K562 (cell line): ENCODE measurements around the gene AURKB. TPM values are rescaled to one million over a fixed set of nuclear protein-coding genes. Genes with fewer than 3 reads are reported as not detected.

Experiments
- ADNP ChIP-seq: fragments of 200-800 bp; sonication (Bioruptor generic); IDR thresholded peaks from 2 replicates; pipeline ENCODE4 v1.6.1; 2016; ENCODE audit warnings: missing genetic modification characterization, missing compliant biosample characterization
- ARID4B ChIP-seq: sonication (generic); formaldehyde crosslinking; IDR thresholded peaks from 2 replicates; pipeline ENCODE4 v1.8.0; 2022; ENCODE audit warnings: mild to moderate bottlenecking, missing genetic modification reagents
- CTCFL ChIP-seq: IDR thresholded peaks from 2 replicates; pipeline ENCODE4 v1.6.1; 2011; ENCODE audit warnings: borderline replicate concordance, low read depth, mild to moderate bottlenecking, moderate library complexity, low read length; ENCODE audit not compliant: insufficient read depth, poor library complexity, severe bottlenecking
- DNMT1 ChIP-seq: fragments of 450-650 bp; IDR thresholded peaks from 2 replicates; pipeline ENCODE4 v1.6.1; 2016; ENCODE audit warnings: antibody characterized with exemption, mild to moderate bottlenecking
- LCOR ChIP-seq: sonication (generic); formaldehyde crosslinking; IDR thresholded peaks from 2 replicates; pipeline ENCODE4 v1.8.0; 2022; ENCODE audit warnings: mild to moderate bottlenecking, missing genetic modification reagents
- NR2C2 ChIP-seq, 2 experiments: fragments of 200-800 bp in 1 of 2; sonication (Bioruptor generic) in 1 of 2; sonication (generic) in 1 of 2; formaldehyde crosslinking in 1 of 2; IDR thresholded peaks; 2 replicates each; pipeline versions ENCODE4 v1.6.1 to v1.8.0; 2016 to 2022; ENCODE audit warnings: mild to moderate bottlenecking in 1 of 2, missing compliant biosample characterization in 1 of 2, missing genetic modification characterization in 1 of 2, missing genetic modification reagents in 1 of 2
- RBFOX2 ChIP-seq: fragments of 200-400 bp; formaldehyde crosslinking; IDR thresholded peaks from 2 replicates; pipeline ENCODE4 v1.6.1; 2017; ENCODE audit warnings: low read depth, mild to moderate bottlenecking, low read length, moderate library complexity
- TCF3 ChIP-seq: sonication (generic); formaldehyde crosslinking; IDR thresholded peaks from 2 replicates; pipeline ENCODE4 v1.4.0; 2020; ENCODE audit warnings: mild to moderate bottlenecking, missing genetic modification reagents
- UBTF ChIP-seq, 2 experiments: IDR thresholded peaks; 2 replicates each; pipeline ENCODE4 v1.6.1; 2012; ENCODE audit warnings: improper control_type of control experiment in 2 of 2, low read depth in 2 of 2, low read length in 2 of 2, borderline replicate concordance in 1 of 2
- polyA plus RNA-seq, 8 experiments: library from polyadenylated mRNA; depleted of rRNA in 4 of 8; stranded (reverse) in 5 of 8; unstranded in 3 of 8; fragments of >200 nt; fragmentation: Nextera tagmentation in 2 of 8; fragmentation: Illumina TruSeq in 1 of 8; extraction: Ambion mirVana in 2 of 8; extraction: Trizol in 1 of 8; gene quantifications; 2 replicates each; pipeline versions ENCODE4 v1.2.1 to v1.2.3, GENCODE V29; 2011 to 2014; ENCODE audit warnings: inconsistent platforms in 1 of 8, missing spikeins in 1 of 8
- total RNA-seq, 7 experiments: library from RNA; depleted of rRNA in 6 of 7; stranded (reverse); fragments of >200 nt in 6 of 7; fragmentation: Illumina TruSeq in 2 of 7; extraction: Trizol in 2 of 7; gene quantifications; 2 replicates each; pipeline versions ENCODE4 v1.2.1 to v1.2.3, GENCODE V29; 2011 to 2021; ENCODE audit warnings: low replicate concordance in 1 of 7
- TF ChIP-seq, protein P1 (sequence below), 2 experiments: fragments of 250-450 bp in 1 of 2; fragments of 450-650 bp in 1 of 2; sonication (Bioruptor Pico) in 1 of 2; IDR thresholded peaks; 2 replicates each; pipeline versions ENCODE4 v1.6.1 to v1.8.0; 2016 to 2021; ENCODE audit warnings: mild to moderate bottlenecking in 2 of 2, moderate library complexity in 2 of 2, missing compliant biosample characterization in 1 of 2, missing genetic modification characterization in 1 of 2
- TF ChIP-seq, protein P2 (sequence below): fragments of 450-650 bp; IDR thresholded peaks from 2 replicates; pipeline ENCODE4 v1.6.1; 2016; ENCODE audit warnings: missing biosample characterization, missing genetic modification characterization

AURKB gene
- total and polyA plus RNA-seq, 9 of the 15 experiments (the other 6 are each of a cell fraction or from before 2014, with no cell fraction given), result 27.2 to 114 (median 74.8) TPM

DNA sequence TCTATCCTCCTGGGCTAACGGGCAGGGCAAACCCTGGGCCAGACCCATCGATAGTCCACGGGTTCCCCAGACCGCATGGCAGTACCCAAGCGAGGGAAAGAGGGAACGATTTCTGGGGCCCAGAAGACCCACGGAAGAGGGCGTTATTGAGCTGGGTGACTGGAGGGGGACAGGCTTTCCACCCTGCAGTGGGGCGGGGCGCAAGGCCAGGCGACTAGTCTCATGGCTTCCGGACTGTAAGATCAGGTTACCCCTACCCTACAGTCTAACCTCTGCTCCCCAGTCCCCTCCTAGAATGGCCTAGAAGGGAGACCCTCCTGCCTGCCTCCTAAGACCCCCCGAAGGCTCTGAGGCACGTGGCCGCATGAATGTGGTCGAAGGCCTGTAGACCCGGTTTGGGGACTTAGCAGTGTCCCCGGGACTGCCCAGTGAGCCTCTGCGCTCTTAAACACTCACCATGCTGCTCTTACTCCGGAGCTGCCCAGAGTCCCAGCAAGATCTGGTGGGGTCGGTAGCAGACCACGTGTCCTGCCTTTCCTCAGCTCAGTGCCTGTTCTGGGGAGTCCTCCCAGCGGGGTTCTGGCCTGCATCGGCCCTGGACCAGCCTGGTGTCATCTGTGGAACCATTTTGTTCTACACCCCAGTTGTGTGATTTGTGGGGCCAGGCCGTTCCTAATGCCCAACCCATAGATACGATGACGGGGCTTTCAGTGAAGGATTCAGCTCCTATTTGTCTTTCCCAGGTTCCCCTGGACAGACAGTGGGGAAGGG is 13.2 kb upstream of the AURKB start (continued):
- 0 out of 4 replicates have a peak, but pooled peaks of 1 of the 2 experiments have one; percentile 9 for TF ChIP-seq UBTF (IDR thresholded peaks at IDR 0.05; ENCODE audit: borderline replicate concordance in 1 of 2, low read depth in 2 of 2, low read length in 2 of 2)
- no peak for TF ChIP-seq LCOR
- no peak for TF ChIP-seq DNMT1
- TF ChIP-seq TCF3 (CRISPR knock-in tag), result no peak
- no peak for TF ChIP-seq CTCFL
- TF ChIP-seq ADNP (tag), result no peak
- peak; percentile 60 for TF ChIP-seq RBFOX2
- TF ChIP-seq NR2C2 (CRISPR knock-in tag; IDR thresholded peaks at IDR 0.05), result no peak; the same call in 1 of the 2 replicates
- peak; percentile 38; the same call in 1 of the 2 replicates for TF ChIP-seq NR2C2 (tag; IDR thresholded peaks at IDR 0.05)
- TF ChIP-seq, protein P1, sequence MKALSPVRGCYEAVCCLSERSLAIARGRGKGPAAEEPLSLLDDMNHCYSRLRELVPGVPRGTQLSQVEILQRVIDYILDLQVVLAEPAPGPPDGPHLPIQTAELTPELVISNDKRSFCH (CRISPR knock-in tag; IDR thresholded peaks at IDR 0.05), result no peak
- TF ChIP-seq, protein P1 (tag; IDR thresholded peaks at IDR 0.05), result peak; percentile 56
- TF ChIP-seq, protein P2, sequence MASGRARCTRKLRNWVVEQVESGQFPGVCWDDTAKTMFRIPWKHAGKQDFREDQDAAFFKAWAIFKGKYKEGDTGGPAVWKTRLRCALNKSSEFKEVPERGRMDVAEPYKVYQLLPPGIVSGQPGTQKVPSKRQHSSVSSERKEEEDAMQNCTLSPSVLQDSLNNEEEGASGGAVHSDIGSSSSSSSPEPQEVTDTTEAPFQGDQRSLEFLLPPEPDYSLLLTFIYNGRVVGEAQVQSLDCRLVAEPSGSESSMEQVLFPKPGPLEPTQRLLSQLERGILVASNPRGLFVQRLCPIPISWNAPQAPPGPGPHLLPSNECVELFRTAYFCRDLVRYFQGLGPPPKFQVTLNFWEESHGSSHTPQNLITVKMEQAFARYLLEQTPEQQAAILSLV (tag), result no peak
- TF ChIP-seq ARID4B, result no peak
